GM13976 (cell line): ENCODE measurements around the gene MMP23B.

ENCODE experiments used
- DNase-seq: peaks from one replicate; pipeline ENCODE4 v3.0.0; 2012; ENCODE audit warnings: low spot score
- CTCF ChIP-seq: IDR thresholded peaks from 2 replicates; pipeline ENCODE4 v1.5.1; 2012; ENCODE audit warnings: borderline replicate concordance, mild to moderate bottlenecking; ENCODE audit not compliant: insufficient read depth; ENCODE audit errors: extremely low read depth, missing control alignments, control extremely low read depth
- in situ Hi-C: fragments of 300-500 bp; cut with MboI; formaldehyde crosslinking; loops from one replicate; pipeline ENCODE4 v1.12.0; 2022; ENCODE audit warnings: low sequenced_read_pairs, mixed read lengths, inconsistent platforms; ENCODE audit not compliant: unreplicated experiment

The MMP23B gene

GRCh38 chr1:1609822-1610485 lies 22.0 kb upstream of the MMP23B start:
- in situ Hi-C loops, result no loop called here
- TF ChIP-seq CTCF, result no peak
- DNase-seq, result no peak

GRCh38 chr1:1610796-1611195 lies 21.2 kb upstream of the MMP23B start:
- in situ Hi-C loops, result no loop called here
- no peak for DNase-seq
- TF ChIP-seq CTCF, result no peak

- DNase-seq, result no peak
- no peak for TF ChIP-seq CTCF
- in situ Hi-C loops, result no loop called here
Measured at GRCh38 chr1:1612104-1612400, 19.9 kb upstream of the MMP23B start.

GRCh38 chr1:1613509-1614082 lies 18.4 kb upstream of the MMP23B start:
- TF ChIP-seq CTCF, result no peak
- in situ Hi-C loops, result no loop called here
- DNase-seq, result no peak

- no peak for DNase-seq
- in situ Hi-C loops, result no loop called here
- TF ChIP-seq CTCF, result no peak
Measured at GRCh38 chr1:1614204-1614953, 17.6 kb upstream of the MMP23B start.

- in situ Hi-C loops, result no loop called here
- TF ChIP-seq CTCF, result no peak
- no peak for DNase-seq
Measured at GRCh38 chr1:1614954-1615255, 17.1 kb upstream of the MMP23B start.
